T-helper 1 cell treated with Interleukin-12 subunit alpha and Interleukin-12 subunit beta and Interleukin-4 antibody, amounts not matched to agents 30 ng/mL and 1 ng/mL, for 36 hours (primary cell): ENCODE results near the gene KIF21B. TPM values are rescaled to one million over a fixed set of nuclear protein-coding genes. Genes with fewer than 3 reads are reported as not detected.
"Not testable (repeated sequence)": the region's sequence is repeated elsewhere in the genome, so short reads cannot be mapped to it uniquely, and the experiment has no call there.

Experiments
- intact Hi-C: fragments of 100-400 bp; cut with micrococcal nuclease; formaldehyde crosslinking; loops from one replicate; pipeline ENCODE4 v1.15.1; 2024
- total RNA-seq: library from RNA; stranded (reverse); gene quantifications from 2 replicates; pipeline ENCODE4 v1.2.3, GENCODE V29; 2022

Gene KIF21B
- total RNA-seq, 1 donor from 2014 or later = 92.8 TPM

GRCh38 chr1:200973937-200974657 lies 49.4 kb downstream of the KIF21B start:
- intact Hi-C loops = loop anchor here (2.0 kb wide), 1 partner anchor 47 kb away; no protein-coding TSS in a partner anchor

GRCh38 chr1:200972985-200973742 lies 50.4 kb downstream of the KIF21B start:
- intact Hi-C loops = loop anchor here (1.0 to 2.0 kb wide), 5 partner anchors 42 to 146 kb away; no protein-coding TSS in a partner anchor

GRCh38 chr1:200971955-200972711 lies 51.4 kb downstream of the KIF21B start:
- intact Hi-C loops = loop anchor here (1.0 to 2.0 kb wide), 5 partner anchors 43 to 147 kb away; no protein-coding TSS in a partner anchor

DNA sequence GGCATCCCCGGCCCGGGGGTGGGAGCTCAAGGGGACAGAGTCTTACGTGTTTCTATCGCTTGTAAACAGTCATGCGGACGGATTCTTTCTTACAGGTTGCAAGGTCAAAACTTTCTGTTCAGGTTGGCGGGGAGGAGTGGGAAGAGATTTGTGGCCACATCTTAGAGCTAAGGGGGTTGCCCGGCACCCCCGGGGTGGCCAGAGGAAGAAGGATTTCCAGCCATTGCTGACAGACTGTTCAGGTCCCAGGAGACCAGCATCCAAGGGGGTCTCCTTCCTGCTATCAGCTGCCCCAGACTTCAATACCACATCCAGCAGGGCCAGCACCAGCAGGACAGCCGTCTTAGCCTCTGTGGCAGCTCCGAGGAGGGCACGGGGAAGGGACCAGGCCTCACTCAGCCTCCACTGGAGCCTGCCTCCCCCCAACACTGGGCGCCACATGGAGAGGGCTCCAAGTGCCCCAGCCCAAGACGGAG lies 52.0 kb downstream of the KIF21B start:
- intact Hi-C loops = no loop called here

GRCh38 chr1:200970771-200971427 lies 52.6 kb downstream of the KIF21B start:
- intact Hi-C loops = no loop called here

DNA sequence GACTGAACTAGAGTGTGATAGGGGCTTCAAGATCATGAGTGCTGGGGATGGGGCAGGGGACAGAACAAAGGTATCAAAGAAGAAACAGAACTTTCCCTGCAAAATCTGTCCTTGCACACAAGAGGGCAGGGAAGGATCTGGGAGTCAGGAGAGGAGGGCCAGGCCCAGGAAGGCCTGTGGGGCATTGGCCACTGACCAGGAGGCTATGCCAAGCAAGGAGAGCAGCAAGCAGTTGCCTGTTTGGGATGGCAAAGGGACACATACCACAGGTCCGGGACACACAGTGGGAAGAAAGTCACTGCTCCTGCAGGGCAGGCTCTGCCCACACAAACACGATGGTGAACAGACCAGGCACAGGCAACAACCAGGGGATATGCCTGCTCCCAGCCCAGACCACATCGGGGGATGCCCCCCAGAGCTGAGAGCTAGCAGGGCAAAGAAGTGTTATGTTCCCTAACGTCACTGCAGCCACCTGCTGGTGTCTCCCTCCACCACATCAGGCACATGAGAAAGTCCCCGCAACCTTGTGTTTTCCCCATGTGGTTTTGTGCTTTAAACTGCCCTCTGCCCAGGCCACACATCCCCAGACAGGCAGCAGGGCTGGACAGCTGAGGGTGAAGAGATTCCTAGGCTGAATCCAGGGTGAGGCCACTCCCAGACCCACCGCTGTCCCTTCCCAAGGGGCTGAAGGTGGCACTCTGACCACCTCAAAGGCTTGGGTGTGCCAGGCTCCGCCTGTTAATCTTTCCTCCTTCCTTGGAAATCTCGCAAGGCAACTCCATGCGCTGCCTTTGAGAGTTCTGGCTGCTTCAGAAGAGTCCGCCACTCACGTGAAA lies 53.6 kb downstream of the KIF21B start:
- intact Hi-C loops = no loop called here

- intact Hi-C loops = no loop called here
These were observed 54.8 kb downstream of the KIF21B start for GRCh38 chr1:200968469-200969410.

DNA sequence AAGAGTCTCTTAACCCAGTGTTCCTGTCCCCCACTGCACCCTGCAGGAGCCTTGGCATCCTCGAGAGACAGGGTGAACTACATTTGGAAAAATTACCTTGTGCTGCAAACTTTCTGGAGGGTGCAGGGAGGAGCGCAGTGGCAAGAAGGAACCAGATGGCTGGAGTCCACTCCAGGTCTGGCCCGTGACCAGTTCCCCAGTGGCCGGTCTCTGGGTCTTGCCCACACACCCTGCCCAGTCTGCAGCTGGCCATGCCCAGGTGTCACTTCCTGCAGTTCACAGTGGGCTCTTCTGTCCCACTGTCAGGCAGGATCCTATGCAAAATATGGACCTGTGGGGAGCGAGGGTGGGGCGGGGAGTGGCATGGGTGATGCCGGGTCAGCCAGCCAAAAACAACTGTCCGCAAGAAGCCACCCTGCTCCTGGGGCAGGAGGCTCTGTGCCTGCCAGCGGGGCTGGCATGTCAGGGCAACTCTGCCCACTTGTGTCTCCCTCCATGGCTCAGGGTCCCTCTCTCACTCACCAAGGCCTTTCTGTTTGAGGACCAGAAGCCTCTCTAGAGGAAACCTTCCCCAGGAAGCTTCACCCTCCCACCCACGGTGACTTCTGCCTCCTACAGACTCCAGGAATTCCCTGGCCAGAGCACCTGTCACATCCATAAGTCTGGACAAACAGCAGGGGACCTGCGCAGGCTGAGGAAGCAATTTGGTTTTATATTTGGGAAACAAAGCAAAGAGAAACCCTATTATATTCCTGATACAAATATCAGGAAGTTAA lies 55.6 kb downstream of the KIF21B start:
- intact Hi-C loops = no loop called here

DNA sequence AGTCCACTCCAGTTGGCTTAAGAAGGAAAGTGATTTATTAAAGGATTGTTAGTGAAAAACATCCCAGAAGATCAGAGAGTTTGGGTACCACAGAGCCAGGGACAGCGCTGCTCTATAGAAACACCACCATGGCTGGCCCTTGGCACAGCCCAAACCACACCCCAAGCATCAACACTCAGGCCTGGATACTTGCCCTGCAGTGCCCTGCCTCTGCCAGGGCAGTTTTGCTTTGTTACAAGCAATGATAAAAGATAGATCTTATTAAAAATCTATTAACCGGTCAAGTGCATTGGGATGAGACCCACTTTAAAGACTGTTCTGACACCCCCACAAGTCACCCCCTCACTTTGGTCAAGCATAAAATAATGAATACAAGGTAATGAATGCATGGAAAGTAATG lies 56.6 kb downstream of the KIF21B start:
- intact Hi-C loops = no loop called here

GRCh38 chr1:200965111-200965805 lies 58.3 kb downstream of the KIF21B start:
- intact Hi-C loops = no loop called here

GRCh38 chr1:200963888-200964287 lies 59.6 kb downstream of the KIF21B start:
- intact Hi-C loops = not testable (repeated sequence)

DNA sequence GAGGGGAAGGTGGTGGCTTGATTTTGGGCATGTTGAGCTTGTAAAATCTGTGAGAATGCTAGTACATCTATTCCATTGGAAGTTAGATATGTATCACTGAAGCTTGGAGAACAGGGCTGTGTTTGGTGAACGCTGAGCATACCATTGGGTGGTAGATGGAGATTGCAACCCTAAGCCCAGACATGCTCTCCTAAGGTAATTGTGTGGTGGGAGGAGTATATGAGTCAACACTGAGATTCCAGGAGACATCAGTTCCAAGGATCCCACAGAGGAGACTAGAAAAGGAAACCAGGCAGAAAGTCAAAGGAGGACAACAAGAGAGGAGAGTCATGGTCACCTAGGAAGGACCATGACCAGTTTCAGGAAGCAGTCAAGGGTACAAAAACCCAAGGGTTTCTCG lies 60.4 kb downstream of the KIF21B start:
- intact Hi-C loops = no loop called here

DNA sequence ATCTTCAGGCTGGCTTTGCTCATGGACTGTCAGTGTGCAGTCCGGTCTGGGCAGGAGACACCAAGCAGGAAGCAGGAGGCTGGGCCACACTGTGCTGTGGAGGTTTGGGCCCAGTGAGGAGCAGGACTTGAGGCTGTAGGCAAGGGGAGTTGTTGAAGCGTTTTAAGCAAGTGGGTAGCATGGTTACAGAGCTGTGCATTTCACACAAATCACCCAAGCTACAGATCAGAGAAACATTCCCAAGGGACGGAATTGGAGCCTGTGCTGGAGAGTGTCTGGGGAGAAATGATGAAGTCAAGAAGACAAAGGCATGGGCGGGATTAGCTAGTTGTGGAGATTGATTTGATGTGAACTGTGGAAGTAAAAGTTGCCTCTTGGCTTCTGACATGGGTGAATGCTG lies 60.9 kb downstream of the KIF21B start:
- intact Hi-C loops = no loop called here

DNA sequence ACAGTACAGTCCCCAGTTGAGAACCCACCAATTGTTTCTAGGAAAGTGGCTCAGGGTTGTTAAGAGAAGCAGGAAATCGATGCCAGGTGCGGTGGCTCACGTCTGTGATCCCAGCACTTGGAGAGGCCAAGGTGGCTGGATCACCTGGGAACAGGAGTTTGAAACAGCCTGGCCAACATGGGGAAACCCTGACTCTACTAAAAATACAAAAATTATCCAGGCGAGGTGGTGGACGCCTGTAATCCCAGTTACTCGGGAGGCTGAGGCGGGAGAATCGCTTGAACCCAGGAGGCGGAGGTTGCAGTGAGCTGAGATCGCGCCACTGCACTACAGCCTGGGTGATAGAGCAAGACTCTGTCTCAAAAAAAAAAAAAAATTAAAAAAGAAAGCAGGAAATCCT lies 61.4 kb downstream of the KIF21B start:
- intact Hi-C loops = not testable (repeated sequence)

DNA sequence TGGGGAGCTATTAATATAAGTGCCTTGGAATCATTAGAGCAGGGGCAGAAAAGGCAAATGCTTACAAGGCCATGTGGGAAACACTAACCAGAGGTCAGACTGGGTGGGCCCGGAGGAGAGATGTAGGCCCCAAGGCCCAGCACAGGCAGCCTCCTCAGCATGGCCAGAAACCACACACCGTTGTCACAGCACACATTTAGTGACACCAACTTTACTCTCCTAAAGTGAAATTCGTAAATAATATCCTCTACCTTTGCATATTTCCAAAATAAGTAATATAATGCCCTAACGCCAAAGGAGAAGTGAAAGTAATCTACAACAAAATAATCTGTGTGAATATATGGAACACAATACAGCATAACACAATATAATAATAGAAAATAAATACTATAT lies 62.6 kb downstream of the KIF21B start:
- intact Hi-C loops = no loop called here

DNA sequence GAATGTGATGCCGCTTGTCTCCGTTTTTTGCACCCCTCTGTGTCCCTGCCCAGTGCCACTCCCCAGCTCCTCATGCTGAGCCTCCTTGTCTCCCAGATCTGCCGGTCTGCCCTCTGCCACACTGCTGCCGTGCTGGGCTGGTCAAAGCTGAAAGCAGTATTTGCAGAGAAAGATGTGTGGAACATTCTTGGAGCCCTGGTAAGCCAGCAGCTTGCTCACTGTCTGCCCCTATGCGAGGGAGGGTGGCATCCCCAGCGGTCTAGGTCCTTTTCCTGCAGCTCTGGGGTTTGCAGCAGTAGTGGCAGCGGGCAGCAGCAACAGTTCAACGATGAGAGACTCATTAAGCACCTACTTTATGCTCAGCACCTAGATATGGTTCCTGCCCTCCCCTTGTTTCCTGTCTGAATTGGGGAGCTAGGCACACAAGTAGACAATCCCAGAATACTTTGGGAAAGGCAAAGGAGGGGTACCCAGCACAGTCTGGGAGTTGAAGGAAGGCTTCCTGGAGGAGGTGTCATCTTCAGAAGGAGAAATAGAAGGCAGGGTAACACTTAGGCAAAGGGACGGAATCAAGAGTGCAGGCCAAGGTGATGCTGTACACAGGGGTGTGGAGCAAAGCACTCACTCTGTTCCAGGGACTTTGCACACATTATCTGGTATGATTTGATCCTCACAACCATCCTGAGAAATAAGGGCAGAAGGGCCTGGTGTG lies 63.1 kb downstream of the KIF21B start:
- intact Hi-C loops = no loop called here

GRCh38 chr1:200959411-200959921 lies 64.0 kb downstream of the KIF21B start:
- intact Hi-C loops = no loop called here
